Measurements from ENCODE around the gene ATG4D. TPM values are rescaled to one million over a fixed set of nuclear protein-coding genes. Genes with fewer than 3 reads are reported as not detected.
A peak's percentile ranks its signal among the peaks of the same experiment; 100 is the strongest.
"Not testable (repeated sequence)": the region's sequence is repeated elsewhere in the genome, so short reads cannot be mapped to it uniquely, and the experiment has no call there.

ATG4D gene
- total RNA-seq, 2 experiments from 2014 or later: 48.3 to 57.8 TPM

DNA sequence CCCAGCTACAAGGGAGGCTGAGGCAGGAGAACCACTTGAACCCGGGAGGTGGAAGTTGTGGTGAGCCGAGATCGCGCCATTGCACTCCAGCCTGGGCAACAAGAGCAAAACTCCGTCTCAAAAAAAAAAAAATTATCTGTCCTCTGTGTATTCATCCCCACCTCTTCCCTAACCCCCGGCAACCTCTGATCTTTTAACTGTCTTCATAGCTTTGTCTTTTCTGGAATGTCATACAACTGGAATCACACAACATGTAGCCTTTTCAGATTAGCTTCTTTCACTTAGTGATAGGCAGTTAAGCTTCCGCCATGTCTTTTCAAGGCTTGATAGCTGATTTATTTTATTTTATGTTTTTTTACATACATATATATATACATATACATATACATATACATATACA lies 18.1 kb upstream of the ATG4D start:
- Mint-ChIP-seq H3K9me3 (ENCODE audit: low read depth) (no peaks in the 10 kb centered on the region), H3K4me3 (no peak overlapping the region), H3K36me3 (no peaks in the 10 kb centered on the region), H3K27ac (no peak overlapping the region), H3K27me3 (peaks cover 19% of the 10 kb centered on the region), H3K4me1 (no peaks in the 10 kb centered on the region)
- ATAC-seq (no peak), DNase-seq (no peak)
- CTCF ChIA-PET: interaction anchor here (0.7 to 1.5 kb wide), 2 partner anchors 9 to 238 kb away, joined by 3 read pairs; partner anchors contain the start of gene S1PR5

DNA sequence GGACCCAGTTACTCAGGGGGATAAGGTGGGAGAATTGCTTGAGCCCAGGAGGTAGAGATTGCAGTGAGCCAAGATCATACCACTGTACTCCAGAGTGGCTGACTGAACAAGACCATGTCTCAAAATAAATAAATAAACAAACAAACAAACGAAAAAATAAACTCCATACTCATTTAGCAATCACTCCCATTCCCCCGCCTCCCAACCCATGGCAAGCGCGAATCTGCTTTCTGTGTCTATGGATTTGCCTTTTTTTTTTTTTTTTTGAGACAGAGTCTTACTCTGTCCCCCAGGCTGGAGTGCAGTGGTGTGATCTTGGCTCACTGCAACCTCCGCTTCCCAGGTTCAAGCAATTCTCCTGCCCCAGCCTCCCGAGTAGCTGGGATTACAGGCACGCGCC lies 16.8 kb upstream of the ATG4D start:
- not testable (repeated sequence) for H3K36me3 Mint-ChIP-seq; DNase-seq; H3K9me3 Mint-ChIP-seq (ENCODE audit: low read depth); H3K4me3 Mint-ChIP-seq; H3K4me1 Mint-ChIP-seq; ATAC-seq; H3K27ac Mint-ChIP-seq
- CTCF ChIA-PET: interaction anchor here (0.8 kb wide), 1 partner anchor 173 kb away, joined by 3 read pairs; no protein-coding TSS in a partner anchor
- peaks cover 18% of the 10 kb centered on the region for H3K27me3 Mint-ChIP-seq

GRCh38 chr19:10532457-10532856 lies 11.2 kb upstream of the ATG4D start:
- Mint-ChIP-seq H3K9me3 (ENCODE audit: low read depth) (peaks cover 4% of the 10 kb centered on the region), H3K4me1 (no peaks in the 10 kb centered on the region), H3K27ac (no peak overlapping the region), H3K27me3 (peaks cover 21% of the 10 kb centered on the region), H3K36me3 (no peaks in the 10 kb centered on the region), H3K4me3 (no peak overlapping the region)
- DNase-seq: no peak
- no peak for ATAC-seq
- CTCF ChIA-PET: interaction anchor here (0.7 to 1.1 kb wide), 5 partner anchors 9 to 116 kb away, joined by 3 to 7 read pairs (median 3); no protein-coding TSS in a partner anchor

DNA sequence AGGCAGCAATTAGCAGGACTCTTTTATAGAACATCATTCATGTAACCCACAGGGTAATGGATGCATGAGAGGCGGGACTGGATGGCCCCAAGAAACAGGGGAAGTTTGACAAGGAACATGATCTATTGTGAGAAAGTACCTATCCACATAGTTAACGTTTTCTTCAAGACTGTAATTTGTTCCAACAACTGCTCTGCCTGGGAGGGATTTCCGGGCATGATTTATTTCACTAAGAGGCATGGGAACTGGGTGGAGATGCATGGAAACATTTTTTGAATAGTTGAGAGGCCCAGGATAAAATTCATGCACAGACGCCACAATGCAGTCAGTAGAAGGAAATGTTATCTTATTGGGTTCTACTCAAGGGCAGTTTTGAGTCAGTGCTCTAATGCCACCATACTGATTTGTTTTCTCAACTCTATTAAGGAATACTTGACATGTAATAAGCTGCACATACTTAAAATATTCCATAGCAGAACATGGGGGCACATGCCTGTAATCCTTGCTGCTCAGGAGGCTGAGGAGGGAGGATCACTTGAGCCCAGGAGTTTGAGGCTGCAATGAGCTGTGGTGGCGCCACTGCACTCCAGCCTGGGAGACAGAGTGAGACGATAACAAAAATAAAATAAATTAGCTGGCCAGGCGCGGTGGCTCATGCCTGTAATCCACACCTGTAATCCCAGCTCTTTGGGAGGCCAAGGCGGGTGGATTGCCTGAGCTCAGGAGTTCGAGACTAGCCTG lies 9.9 kb upstream of the ATG4D start:
- Mint-ChIP-seq H3K4me1 (peaks cover 1% of the 10 kb centered on the region), H3K9me3 (ENCODE audit: low read depth) (peaks cover 4% of the 10 kb centered on the region), H3K27ac (no peak overlapping the region), H3K36me3 (no peaks in the 10 kb centered on the region), H3K4me3 (no peak overlapping the region), H3K27me3 (peaks cover 30% of the 10 kb centered on the region)
- no peak for ATAC-seq
- no peak for DNase-seq
- CTCF ChIA-PET: interaction anchor here (1.5 kb wide), 1 partner anchor 111 kb away, joined by 4 read pairs; no protein-coding TSS in a partner anchor

GRCh38 chr19:10535613-10536012 lies 8.1 kb upstream of the ATG4D start:
- no peak for DNase-seq
- peaks cover 4% of the 10 kb centered on the region for H3K9me3 Mint-ChIP-seq (ENCODE audit: low read depth)
- H3K27me3 Mint-ChIP-seq: peaks cover 41% of the 10 kb centered on the region
- H3K36me3 Mint-ChIP-seq: no peaks in the 10 kb centered on the region
- CTCF ChIA-PET: interaction anchor here (0.7 to 1.7 kb wide), 7 partner anchors 17 to 160 kb away, joined by 3 to 6 read pairs (median 3); no protein-coding TSS in a partner anchor
- H3K4me3 Mint-ChIP-seq: no peak overlapping the region
- H3K27ac Mint-ChIP-seq: no peak overlapping the region
- peaks cover 5% of the 10 kb centered on the region for H3K4me1 Mint-ChIP-seq
- no peak for ATAC-seq

DNA sequence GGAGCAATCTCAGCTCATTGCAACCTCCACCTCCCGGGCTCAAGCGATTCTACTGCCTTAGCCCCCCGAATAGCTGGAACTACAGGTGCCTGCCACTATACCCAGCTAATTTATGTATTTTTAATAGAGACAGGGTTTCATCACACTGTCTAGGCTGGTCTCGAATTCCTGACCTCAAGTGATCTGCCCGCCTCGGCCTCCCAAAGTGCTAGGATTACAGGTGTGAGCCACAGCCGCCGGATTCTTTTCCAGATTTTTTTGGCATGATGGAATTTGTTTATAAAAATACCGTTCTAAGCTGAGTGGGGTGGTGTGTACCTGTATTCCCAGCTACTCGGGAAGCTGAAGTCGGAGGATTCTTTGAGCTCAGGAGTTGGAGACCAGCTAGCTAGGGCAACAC lies 6.0 kb upstream of the ATG4D start:
- no peak for ATAC-seq
- no peak overlapping the region for H3K27ac Mint-ChIP-seq
- no peak for DNase-seq
- H3K4me3 Mint-ChIP-seq: no peak overlapping the region
- H3K27me3 Mint-ChIP-seq: peaks cover 44% of the 10 kb centered on the region
- peaks cover 5% of the 10 kb centered on the region for H3K4me1 Mint-ChIP-seq
- H3K9me3 Mint-ChIP-seq (ENCODE audit: low read depth): no peaks in the 10 kb centered on the region
- CTCF ChIA-PET: interaction anchor here (1.0 kb wide), 2 partner anchors 16 to 29 kb away, joined by 3 read pairs; no protein-coding TSS in a partner anchor
- no peaks in the 10 kb centered on the region for H3K36me3 Mint-ChIP-seq

DNA sequence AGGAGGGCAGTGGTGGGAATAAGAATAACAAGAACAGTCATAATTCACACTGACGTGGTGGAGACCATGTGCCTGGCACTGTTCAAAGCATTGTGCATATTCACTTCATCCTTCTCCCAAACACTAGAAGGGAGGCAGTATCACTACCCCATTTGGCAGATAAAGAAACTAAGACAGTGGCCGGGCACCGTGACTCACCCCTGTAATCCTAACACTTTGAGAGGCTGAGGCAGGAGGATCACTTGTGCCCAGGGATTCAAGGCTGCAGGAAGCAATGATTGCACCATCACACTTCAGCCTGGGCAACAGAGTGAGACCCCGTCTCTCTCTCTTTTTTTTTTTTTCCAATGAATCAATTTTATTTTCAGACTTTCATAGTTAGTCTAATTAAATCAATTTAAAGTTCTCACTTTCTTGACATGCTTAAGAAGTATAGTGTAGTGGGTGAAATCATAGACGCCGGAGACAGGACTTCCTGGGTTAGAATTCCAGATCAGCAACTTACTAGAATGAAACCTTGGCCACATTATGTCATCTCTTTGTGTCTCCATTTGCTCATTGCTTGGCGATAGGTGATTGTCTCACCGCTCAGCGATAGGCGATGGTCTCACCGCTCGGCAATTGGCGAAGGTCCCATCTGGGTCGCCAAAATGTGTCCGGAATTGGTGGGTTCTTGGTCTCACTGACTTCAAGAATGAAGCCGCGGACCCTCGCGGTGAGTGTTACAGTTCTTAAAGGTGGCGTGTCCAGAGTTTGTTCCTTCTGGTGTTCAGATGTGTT lies 5.3 kb upstream of the ATG4D start:
- Mint-ChIP-seq H3K9me3 (ENCODE audit: low read depth) (no peaks in the 10 kb centered on the region), H3K27ac (no peak overlapping the region), H3K27me3 (peaks cover 44% of the 10 kb centered on the region), H3K36me3 (no peaks in the 10 kb centered on the region), H3K4me1 (peaks cover 8% of the 10 kb centered on the region), H3K4me3 (no peak overlapping the region)
- ATAC-seq (no peak), DNase-seq (no peak)
- CTCF ChIA-PET: interaction anchor here (1.0 kb wide), 2 partner anchors 29 to 30 kb away, joined by 3 read pairs; no protein-coding TSS in a partner anchor

GRCh38 chr19:10539016-10539415 lies 4.7 kb upstream of the ATG4D start:
- not testable (repeated sequence) for H3K9me3 Mint-ChIP-seq (ENCODE audit: low read depth); ATAC-seq; H3K4me1 Mint-ChIP-seq; DNase-seq; H3K27ac Mint-ChIP-seq; H3K4me3 Mint-ChIP-seq; H3K36me3 Mint-ChIP-seq
- peaks cover 38% of the 10 kb centered on the region for H3K27me3 Mint-ChIP-seq
- CTCF ChIA-PET: interaction anchor here (0.7 to 1.0 kb wide), 3 partner anchors 13 to 30 kb away, joined by 3 read pairs; no protein-coding TSS in a partner anchor

DNA sequence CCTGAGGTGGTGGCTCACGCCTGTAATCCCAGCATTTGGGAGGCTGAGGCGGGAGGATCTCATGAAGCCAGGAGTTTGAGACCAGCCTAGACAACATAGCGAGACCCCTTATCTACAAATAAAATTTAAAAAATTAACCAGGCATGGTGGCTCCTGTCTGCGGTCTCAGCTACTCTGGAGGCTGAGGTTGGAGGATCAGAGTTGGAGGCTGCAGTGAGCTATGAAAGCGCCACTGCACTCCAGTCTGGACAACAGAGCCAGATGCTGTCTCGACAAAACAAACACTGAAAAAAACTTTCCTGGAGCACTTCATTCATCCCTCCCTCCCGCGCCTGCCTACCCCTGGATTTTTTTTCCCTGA lies 665 bp upstream of the ATG4D start:
- CTCF ChIA-PET: interaction anchor here (2.7 to 5.1 kb wide), 5 partner anchors 10 to 157 kb away, joined by 10 to 57 read pairs (median 32); partner anchors contain the start of gene KRI1
- Mint-ChIP-seq H3K27ac (peak overlapping the region; percentile 76), H3K4me3 (peak overlapping the region; percentile 71), H3K4me1 (peaks cover 16% of the 10 kb centered on the region), H3K36me3 (peaks cover 5% of the 10 kb centered on the region), H3K9me3 (ENCODE audit: low read depth) (no peaks in the 10 kb centered on the region), H3K27me3 (peaks cover 22% of the 10 kb centered on the region)
- ATAC-seq (no peak), DNase-seq (no peak)

DNA sequence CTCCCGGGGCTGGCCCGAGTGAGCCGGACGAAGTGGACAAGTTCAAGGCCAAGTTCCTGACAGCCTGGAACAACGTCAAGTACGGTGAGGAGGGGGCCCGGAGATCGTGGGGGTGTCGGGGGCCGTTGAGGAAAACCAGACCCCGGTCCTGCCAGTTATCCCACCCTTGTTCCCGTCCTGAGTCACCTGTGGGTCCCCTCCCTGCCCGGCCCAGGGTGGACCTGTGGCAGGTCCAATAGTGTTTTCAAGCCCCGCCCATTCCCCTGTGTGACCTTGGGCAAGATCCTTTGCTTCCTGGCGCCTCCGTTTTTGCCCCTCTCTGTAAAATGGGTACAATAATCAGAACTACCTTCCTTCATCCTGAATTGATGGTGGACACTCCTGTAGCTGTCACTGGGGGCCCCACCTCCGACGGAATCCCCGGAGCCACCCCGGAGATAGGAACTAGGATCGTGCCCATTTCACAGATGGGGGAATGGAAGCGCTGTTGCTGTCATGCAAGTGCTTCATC lies 593 bp downstream of the ATG4D start:
- peak overlapping the region; percentile 93 for H3K27ac Mint-ChIP-seq
- peaks cover 10% of the 10 kb centered on the region for H3K27me3 Mint-ChIP-seq
- CTCF ChIA-PET: interaction anchor here (0.8 to 5.1 kb wide), 6 partner anchors 9 to 101 kb away, joined by 3 to 36 read pairs (median 5); no protein-coding TSS in a partner anchor
- peak; percentile 61 for DNase-seq
- peaks cover 11% of the 10 kb centered on the region for H3K4me1 Mint-ChIP-seq
- H3K36me3 Mint-ChIP-seq: peaks cover 15% of the 10 kb centered on the region
- no peaks in the 10 kb centered on the region for H3K9me3 Mint-ChIP-seq (ENCODE audit: low read depth)
- ATAC-seq: peak; percentile 29
- peak overlapping the region; percentile 93 for H3K4me3 Mint-ChIP-seq

GRCh38 chr19:10544753-10545251 lies 1.1 kb downstream of the ATG4D start:
- CTCF ChIA-PET: interaction anchor here (0.8 to 5.1 kb wide), 6 partner anchors 8 to 101 kb away, joined by 3 to 36 read pairs (median 5); no protein-coding TSS in a partner anchor
- no peaks in the 10 kb centered on the region for H3K9me3 Mint-ChIP-seq (ENCODE audit: low read depth)
- no peak for DNase-seq
- H3K4me3 Mint-ChIP-seq: peak overlapping the region; percentile 93
- no peak for ATAC-seq
- peaks cover 17% of the 10 kb centered on the region for H3K36me3 Mint-ChIP-seq
- H3K27me3 Mint-ChIP-seq: peaks cover 9% of the 10 kb centered on the region
- H3K4me1 Mint-ChIP-seq: peaks cover 11% of the 10 kb centered on the region
- peak overlapping the region; percentile 93 for H3K27ac Mint-ChIP-seq

GRCh38 chr19:10546817-10547216 lies 3.1 kb downstream of the ATG4D start:
- Mint-ChIP-seq H3K27me3 (no peaks in the 10 kb centered on the region), H3K9me3 (ENCODE audit: low read depth) (no peaks in the 10 kb centered on the region), H3K4me1 (peaks cover 23% of the 10 kb centered on the region), H3K27ac (no peak overlapping the region), H3K4me3 (no peak overlapping the region), H3K36me3 (peaks cover 32% of the 10 kb centered on the region)
- DNase-seq (no peak), ATAC-seq (no peak)
- CTCF ChIA-PET: interaction anchor here (1.3 to 1.8 kb wide), 4 partner anchors 23 to 97 kb away, joined by 3 to 8 read pairs (median 4); partner anchors contain the start of gene KEAP1
